Activated CD4-positive, alpha-beta T cell treated with anti-CD3 and anti-CD28 coated beads, Interleukin-2, amount 50 U/mL, for 24 hours (primary cell): Measurements from ENCODE around the gene FAM117B.
"Not testable (repeated sequence)": the region's sequence is repeated elsewhere in the genome, so short reads cannot be mapped to it uniquely, and the experiment has no call there.

Experiments used
- DNase-seq, 2 donors: peaks; one replicate each; pipeline ENCODE4 v3.0.0-alpha.2; 2020; ENCODE audit warnings: low read depth in 1 of 2, low spot score in 1 of 2

Gene FAM117B

GRCh38 chr2:202636213-202636513 is 1.4 kb downstream of the FAM117B start:
- no peak for DNase-seq

- DNase-seq = no peak
These were observed 4.0 kb downstream of the FAM117B start for GRCh38 chr2:202638721-202639120.

- no peak for DNase-seq
These were observed 4.5 kb downstream of the FAM117B start for GRCh38 chr2:202639231-202639630.

DNA sequence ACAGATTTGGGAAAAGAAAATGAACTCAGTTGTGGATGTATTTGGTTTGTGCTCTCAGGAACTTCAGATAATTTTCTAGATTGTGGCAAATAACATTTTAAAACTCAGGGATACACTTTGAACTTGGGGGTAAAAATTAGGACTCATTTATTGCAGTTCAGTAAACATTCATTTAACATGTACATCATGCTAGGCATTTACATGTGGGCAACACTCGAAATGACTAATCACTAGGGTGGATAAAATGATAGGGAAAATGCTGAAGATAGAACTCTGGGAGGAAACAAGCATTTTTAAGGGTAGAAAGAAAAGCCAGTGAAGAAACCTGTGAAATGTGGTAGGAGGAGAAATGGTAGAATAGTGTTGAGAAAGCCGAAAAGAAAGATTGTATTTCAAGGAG is 7.8 kb downstream of the FAM117B start:
- no peak for DNase-seq

DNA sequence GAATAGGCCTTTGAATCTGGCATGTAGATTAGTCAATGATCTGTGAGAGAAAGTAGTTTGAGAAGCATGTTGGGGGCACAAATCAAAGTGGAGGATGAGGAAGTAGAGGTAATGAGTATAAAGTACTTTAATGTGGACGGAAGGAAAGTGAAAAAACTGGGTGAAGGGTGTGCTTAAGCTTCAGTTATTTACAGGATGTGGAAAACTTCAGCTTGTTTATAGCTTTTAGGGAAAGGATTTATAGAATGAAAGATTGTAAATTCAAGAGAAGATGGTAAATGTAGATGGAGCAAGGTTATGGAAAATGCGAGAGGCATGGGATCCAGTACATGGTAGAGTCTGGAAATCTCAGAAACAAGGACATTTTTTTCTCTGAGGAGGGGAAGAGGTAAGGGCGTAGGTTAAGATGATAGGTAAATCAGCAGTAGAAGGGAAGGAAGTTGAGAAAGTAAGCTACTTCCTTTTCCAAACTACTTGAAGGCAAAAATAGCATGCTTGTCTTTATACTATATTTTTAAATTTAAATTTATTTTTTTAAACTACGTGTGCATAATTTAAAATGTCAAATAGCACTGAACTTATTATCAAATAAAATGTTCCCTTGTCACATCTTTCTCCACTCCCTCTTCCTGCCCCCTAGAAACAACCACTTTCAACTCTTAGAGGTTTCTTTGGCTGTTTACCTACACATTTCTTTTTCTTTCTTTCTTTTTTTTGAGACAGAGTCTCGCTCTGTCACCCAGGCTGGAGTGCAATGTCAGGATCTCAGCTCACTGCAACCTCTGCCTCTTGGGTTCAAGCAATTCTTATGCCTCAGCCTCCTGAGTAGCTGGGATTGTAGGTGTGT is 8.5 kb downstream of the FAM117B start:
- DNase-seq = no peak

DNA sequence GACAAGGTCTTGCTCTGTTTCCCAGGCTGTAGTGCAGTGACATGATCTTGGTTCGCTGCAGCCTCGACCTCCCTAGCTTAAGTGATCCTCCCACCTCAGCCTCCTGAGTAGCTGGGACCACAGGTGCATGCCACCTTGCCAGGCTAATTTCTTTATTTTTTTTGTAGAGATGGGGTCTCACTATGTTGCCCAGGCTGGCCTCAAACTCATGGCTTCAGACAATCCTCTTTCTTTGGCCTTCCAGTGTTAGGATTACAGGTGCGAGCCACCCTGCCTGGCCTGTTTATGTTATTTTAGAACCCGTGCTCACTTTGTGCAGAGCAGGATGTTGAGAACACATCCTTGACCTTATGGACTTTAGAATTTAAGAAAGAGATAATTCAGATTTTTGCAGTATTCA is 17.4 kb downstream of the FAM117B start:
- no peak for DNase-seq

- DNase-seq = no peak
These were observed 19.1 kb downstream of the FAM117B start for GRCh38 chr2:202653890-202654289.

DNA sequence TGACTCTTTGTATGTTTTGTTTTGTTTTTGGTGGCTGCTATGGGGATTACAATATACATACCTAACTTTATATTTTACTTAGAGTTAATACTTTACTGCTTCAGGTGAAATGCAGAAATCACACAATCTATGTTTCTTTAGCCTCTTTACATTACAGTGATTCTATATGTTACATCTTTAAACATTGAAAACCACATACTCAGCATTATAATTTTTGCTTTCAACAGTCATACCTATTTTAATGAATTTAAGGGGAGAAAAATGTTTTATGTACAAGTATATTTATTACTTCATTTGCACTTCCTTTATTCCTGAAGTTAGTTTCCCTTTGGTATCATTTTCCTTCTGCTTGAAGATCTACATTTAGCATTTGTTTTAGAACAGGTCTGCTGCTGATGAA is 23.1 kb downstream of the FAM117B start:
- no peak for DNase-seq

DNA sequence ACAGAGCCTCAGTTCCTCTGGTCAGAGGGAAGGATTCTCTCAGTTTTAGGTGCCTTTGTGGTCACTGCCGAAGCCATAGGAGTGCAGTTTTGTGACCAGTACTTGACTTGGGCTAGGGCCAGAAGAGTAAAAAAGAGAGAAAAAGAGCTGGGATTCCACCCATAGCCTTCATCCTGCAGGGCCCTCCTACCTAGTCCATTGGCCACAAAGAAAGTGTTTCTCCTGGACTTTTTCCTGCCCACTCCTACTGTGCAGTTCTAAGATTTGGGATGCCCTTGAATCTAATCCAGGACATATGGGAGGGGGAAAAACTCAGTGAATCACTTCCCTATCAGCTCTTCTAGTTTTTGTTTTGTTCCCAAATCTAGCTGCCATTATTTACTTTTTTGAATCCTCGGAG is 26.0 kb downstream of the FAM117B start:
- DNase-seq = no peak

- DNase-seq = no peak
These were observed 35.1 kb downstream of the FAM117B start for GRCh38 chr2:202669841-202670240.

- DNase-seq = no peak
These were observed 36.7 kb downstream of the FAM117B start for GRCh38 chr2:202671317-202672035.

- not testable (repeated sequence) for DNase-seq
These were observed 40.3 kb downstream of the FAM117B start for GRCh38 chr2:202675097-202675496.

- DNase-seq = no peak
These were observed 45.2 kb downstream of the FAM117B start for GRCh38 chr2:202679980-202680379.

- no peak for DNase-seq
These were observed 45.7 kb downstream of the FAM117B start for GRCh38 chr2:202680512-202680911.

- no peak for DNase-seq
These were observed 47.0 kb downstream of the FAM117B start for GRCh38 chr2:202681688-202682205.

GRCh38 chr2:202682274-202682673 is 47.5 kb downstream of the FAM117B start:
- DNase-seq = no peak

- no peak for DNase-seq
These were observed 52.5 kb downstream of the FAM117B start for GRCh38 chr2:202687276-202687675.

DNA sequence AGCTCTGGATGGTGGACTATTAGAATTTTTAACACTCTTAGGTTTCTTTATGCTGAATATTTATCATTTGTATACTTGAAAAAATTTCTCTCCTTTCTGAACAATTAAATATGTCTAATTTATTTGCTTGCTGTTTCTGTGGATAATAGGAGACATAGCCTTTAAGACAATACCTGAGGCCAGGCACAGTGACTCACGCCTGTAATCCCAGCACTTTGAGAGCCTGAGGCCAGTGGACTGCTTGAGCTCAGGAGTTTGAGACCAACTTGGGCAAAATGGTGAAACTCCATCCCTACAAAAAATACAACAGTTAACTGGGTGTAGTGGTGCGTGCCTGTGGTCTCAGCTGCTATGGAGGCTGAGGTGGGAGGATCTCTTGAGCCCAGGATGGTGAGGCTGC is 54.7 kb downstream of the FAM117B start:
- no peak for DNase-seq

DNA sequence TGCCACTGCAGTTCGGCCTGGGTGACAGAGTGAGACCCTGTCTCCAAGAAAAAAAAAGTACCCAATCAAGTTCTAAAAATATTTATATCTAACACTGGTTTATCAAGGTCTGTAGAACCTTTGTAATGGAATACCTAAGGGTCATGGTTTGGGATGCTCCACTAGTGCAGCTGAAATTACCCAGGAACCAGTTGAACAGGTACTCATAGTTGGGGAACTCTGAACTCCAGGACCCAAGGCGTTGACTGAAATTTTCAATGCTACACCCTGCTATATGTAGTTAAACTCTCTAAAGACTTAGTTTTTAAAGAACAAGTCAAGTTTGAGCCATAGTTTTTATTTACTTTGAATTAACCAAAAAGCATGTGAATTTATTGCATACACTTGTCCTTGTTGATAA is 55.1 kb downstream of the FAM117B start:
- no peak for DNase-seq

- DNase-seq = no peak
These were observed 55.6 kb downstream of the FAM117B start for GRCh38 chr2:202690321-202690900.

DNA sequence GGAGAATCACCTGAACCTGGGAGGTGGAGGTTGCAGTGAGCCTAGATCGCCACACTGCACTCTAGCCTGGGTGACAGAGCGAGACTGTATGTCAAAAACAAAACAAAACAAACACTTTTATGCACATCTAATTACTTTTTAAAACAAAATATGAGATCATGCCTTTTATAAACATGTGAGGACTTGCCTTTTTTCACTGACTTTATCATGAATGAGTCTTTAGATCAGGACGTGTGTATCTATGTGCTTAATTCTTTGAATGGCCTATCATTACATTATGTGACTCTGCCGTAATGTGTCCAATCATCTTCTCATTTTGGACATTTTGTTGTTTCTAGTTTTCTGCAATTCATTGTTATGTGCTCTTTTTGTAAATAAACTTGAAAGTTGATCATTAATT is 58.7 kb downstream of the FAM117B start:
- DNase-seq = no peak

DNA sequence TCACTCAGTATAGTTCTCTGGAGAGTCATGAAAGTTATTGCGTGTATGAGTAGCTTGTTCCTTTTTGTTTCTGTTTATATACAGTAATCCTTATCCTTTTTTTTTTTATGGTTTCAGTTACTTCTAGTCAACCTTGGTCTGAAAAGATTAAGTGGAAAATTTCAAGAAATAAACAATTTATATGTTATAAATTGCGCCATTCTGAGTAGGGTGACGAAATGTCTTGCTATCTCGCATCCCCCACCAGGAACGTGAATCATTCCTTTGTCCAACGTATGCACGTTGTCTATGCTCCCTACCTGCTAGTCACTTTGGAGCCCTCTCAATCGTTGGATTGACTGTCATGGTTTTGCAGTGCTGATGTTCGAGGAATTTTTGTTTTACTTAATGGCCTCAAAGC is 60.4 kb downstream of the FAM117B start:
- no peak for DNase-seq
